EH (cell line): ENCODE measurements around the gene ENTPD6.
"Not testable (repeated sequence)": the region's sequence is repeated elsewhere in the genome, so short reads cannot be mapped to it uniquely, and the experiment has no call there.

Experiments used
- DNase-seq: peaks from one replicate; pipeline ENCODE4 v3.0.0-alpha.2; 2015; ENCODE audit warnings: low read depth

Gene ENTPD6

GRCh38 chr20:25223765-25224720, 28.5 kb downstream of the ENTPD6 start:
- no peak for DNase-seq

- DNase-seq, result no peak
Measured at GRCh38 chr20:25224941-25225340, 29.4 kb downstream of the ENTPD6 start.

- DNase-seq, result no peak
Measured at GRCh38 chr20:25225642-25226432, 30.3 kb downstream of the ENTPD6 start.

GRCh38 chr20:25226433-25227316, 31.2 kb downstream of the ENTPD6 start:
- no peak for DNase-seq

DNA sequence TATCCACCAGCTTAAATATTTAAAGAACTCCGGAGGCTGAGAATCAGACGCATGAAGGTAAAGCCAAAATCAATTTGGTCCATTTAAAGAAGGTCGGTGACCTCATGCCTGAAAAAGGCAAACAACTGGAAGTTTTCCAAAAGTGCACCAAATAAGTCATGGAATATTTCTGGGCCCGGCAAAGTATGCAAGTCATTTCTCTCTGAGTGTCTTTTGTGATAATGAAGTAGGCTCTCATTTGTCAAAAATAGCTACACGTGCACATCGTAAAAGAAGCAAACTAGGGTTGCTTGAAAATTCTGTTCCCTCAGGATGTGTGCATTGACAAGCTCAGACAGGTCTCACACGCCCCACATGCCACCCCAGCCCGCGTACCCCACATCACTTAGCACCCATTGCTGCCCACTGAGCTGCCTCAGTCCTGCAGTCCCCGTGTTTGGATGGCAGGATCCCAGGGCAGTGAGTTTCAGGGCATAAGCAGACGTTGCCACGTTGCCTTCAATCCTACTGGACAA, 31.9 kb downstream of the ENTPD6 start:
- DNase-seq, result peak; percentile 94

DNA sequence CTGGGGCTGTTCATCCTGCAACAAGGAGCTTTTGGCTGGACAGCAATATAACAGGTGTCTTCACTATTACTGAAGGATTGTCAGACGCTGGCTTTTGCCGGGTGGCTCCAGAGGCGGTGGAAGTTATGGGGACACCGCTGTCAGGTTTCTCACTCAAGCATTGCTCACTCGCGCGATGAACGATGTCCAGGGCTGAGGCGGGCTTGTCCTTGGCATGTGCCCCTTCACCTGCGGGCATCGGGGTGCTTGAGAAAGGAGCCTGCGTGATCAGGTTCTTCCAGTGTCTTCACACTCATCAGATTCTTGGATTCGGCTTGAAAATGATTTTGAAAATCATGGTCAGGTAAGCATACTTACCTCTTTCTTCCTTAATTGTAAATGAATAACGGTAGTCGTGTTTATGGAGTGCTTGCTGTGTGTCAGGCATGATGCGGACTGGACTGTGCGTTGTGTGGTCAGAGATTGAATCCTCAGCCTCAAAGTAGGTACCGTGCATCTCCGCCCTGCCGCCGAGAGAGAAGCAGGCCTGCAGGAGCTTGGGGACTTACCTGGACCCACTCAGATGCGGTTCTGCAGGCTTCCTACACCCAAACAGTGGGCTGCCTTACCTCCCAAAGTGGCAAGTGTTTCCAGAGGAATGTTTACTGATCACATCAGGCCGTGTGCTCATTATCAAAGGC, 34.1 kb downstream of the ENTPD6 start:
- no peak for DNase-seq

DNA sequence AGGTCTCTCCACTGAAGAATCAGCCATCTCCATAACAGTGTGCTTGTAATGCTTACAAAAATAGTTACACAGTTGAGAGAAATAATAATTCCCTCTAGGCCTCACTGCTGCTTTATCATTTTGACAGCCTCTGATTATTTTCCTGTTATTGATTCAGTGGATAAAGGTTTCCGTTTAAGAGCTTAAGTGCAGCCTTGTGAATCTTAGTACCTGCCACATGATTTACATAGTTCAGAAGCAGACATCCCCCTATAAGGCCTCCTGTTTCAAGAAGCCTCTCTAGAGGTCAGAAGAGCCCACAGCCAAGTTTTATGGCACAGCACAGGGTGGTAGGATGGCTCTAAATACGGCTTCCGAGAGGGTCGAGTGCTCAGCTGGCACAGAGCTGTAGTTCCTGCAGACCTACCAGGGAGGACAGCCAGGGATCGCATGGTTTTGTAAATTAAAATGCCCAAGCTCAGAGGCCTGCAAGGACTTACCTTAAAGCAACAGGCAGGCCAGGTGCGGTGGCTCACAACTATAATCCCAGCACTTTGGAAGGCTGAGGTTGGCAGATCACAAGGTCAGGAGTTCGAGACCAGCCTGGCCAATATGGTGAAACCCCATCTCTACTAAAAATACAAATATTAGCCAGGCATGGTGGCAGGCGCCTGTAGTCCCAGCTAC, 34.8 kb downstream of the ENTPD6 start:
- no peak for DNase-seq

GRCh38 chr20:25233016-25233772, 37.7 kb downstream of the ENTPD6 start:
- peak; percentile 77 for DNase-seq

DNA sequence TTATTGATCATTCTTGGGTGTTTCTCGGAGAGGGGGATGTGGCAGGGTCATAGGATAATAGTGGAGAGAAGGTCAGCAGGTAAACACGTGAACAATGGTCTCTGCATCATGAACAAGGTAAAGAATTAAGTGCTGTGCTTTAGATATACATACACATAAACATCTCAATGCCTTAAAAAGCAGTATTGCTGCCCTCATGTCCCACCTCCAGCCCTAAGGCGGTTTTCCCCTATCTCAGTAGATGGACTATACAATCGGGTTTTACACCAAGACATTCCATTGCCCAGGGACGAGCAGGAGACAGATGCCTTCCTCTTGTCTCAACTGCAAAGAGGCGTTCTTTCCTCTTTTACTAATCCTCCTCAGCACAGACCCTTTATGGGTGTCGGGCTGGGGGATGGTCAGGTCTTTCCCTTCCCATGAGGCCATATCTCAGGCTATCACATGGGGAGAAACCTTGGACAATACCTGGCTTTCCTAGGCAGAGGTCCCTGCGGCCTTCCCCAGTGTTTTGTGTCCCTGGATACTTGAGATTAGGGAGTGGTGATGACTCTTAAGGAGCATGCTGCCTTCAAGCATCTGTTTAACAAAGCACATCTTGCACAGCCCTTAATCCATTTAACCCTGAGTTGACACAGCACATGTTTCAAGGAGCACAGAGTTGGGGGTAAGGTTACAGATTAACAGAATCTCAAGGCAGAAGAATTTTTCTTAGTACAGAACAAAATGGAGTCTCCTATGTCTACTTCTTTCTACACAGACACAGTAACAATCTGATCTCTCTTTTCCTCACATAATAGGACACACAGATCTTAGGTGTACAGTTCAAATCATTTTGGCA, 38.7 kb downstream of the ENTPD6 start:
- DNase-seq, result not testable (repeated sequence)

DNA sequence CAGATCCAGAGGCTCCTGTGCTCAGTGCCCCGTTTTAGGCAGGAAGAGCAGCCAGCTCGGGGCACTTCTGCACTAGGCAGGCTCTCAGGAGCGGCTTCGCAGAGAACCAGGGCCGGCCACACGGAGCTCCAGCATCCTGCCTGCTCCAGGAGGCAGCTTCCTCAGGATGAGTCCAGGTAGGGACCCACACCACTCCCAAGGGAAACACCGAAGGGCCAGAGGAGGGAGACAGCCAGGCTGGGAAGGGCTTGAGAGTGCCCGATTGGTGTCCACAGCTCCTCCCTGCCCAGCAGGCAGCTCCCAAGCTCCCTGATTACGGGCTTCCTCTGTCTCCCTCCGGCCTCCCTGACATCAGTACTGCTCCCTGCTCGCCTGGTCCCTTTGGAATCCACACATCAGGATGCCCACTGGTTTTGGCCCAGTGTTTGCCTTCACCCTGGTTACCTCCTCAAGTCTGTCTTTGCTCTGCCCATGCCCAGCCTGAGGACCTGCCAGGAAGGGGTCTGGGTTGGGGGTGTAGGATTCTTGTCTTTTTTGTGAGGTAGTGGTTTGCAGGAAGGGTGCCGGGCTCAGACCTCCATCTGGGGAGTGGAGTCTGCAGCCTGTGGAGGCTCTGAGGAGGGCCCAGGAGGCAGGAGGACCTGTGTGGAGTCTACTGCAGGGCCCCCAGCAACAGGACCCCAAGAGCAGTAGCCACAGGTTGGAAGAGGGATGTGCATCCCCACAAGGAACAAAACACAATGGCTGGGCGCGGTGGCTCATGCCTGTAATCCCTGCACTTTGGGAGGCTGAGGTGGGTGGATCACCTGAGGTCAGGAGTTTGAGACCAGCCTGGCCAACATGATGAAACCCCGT, 41.2 kb downstream of the ENTPD6 start:
- no peak for DNase-seq

DNA sequence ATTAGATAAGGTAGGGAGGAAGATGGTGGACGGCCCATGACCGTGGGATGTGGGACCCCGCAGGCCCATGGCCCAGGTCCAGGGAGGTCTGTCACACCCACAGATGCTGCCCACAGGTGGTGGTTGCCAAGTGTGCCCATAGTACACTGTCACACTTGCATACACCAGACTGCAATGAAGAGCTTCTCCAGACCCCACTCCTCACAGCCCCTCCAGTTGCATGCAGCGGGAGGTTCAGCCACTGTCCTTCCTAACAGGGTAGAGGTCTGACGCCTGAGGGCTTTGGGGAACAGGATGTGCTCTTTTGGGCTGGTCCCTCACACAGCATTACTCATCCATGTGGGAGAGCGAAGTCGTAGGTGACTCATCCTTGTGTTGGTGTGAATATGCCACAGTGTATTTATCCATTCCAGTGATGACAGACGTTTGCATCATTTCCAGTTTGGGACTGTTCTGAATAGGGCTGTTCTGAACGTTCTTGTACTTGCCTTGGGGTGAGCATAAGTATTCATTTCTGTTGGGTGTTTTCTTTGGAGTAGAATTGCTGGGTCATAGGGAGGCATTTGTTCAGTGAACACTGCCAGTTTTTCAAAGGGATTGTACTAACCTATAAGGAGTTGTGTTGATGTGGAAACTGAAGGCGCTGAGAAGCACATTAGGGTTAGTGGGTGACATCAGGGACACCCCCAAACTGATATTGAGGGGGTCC, 42.3 kb downstream of the ENTPD6 start:
- DNase-seq, result peak; percentile 100

GRCh38 chr20:25238319-25239037, 43.0 kb downstream of the ENTPD6 start:
- peak; percentile 68 for DNase-seq

DNA sequence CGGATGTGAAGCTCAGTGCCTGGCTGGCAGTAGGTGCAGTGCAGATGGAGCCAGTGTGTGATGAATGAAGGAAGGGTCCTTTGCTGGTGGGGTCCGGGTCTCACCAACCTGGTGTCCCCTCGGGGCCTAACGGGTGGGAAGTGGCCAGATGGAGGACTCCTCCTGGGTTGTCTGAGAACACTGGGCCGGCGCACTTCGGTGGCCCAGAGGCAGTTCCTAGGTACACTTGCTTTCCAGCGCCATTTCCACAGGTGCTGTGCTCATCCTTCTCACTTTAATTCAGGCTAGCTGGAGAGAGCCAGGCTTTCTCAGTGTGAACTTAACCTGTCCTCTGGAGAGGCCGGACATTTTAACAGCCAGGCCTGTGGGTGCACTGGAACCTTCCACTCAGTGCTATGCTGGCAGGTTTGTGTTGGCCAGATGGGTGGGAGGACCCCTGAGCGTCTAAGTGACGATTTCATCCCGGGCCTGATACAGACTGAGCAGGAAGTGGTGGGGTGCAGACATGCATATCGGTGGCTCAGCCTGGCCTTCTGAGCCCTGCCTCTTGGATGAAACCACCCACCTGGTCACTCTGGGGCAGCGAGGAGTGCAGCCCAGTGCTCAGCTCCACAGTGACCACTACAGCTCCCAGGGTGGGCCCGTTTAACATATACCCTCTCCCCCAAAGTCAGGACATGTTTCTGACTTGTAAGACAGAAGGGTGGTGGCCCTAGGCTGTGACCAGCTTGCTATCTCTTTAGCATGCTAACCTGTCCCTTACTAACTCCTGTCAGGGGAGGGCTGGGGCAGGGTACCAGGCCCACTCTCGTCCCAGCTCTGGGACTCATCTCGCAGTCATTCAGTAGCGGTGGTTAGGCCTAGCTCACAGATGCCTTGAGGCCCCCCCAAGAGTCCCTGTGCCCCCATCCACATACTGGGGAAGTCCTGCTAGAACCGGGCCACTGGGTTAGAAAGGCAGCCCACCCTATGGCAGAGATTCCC, 44.2 kb downstream of the ENTPD6 start:
- DNase-seq, result no peak

DNA sequence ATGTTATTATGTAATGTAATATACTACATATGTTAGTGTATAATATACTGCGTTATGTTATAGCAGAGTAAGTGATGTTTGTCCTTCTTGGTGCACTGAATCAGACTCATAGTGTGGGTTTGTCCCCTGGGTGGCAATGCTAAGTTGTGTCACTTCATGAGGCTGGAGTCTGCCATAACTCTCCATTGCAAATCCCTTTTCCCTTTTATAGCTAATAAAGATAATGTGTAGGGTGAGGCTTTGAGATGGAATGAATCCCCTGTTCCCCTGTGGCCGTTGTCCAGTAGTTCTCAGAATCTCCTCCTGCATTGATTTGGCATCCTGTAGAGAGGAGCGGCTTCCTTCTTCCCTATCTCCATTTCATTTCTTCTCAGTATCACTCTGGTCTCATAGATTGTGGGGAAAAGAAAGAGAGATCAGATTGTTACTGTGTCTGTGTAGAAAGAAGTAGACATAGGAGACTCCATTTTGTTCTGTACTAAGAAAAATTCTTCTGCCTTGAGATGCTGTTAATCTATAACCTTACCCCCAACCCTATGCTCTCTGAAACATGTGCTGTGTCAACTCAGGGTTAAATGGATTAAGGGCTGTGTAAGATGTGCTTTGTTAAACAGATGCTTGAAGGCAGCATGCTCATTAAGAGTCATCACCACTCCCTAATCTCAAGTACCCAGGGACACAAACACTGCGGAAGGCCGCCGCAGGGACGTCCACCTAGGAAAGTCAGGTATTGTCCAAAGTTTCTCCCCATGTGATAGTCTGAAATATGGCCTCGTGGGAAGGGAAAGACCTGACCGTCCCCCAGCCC, 45.5 kb downstream of the ENTPD6 start:
- not testable (repeated sequence) for DNase-seq

- peak; percentile 31 for DNase-seq
Measured at GRCh38 chr20:25241659-25241955, 46.1 kb downstream of the ENTPD6 start.
